ENCODE results near the gene OR4D2. TPM values are rescaled to one million over a fixed set of nuclear protein-coding genes. Genes with fewer than 3 reads are reported as not detected.

OR4D2 gene
- total RNA-seq, 1 experiment from 2014 or later, result not detected

GRCh38 chr17:58150394-58150793, 16.4 kb upstream of the OR4D2 start:
- Mint-ChIP-seq H3K4me1 (ENCODE audit: insufficient read depth, unreplicated experiment) (no peaks in the 10 kb centered on the region), H3K9me3 (ENCODE audit: unreplicated experiment) (peaks cover 13% of the 10 kb centered on the region), H3K36me3 (ENCODE audit: insufficient read depth, unreplicated experiment) (no peaks in the 10 kb centered on the region), H3K4me3 (ENCODE audit: unreplicated experiment) (no peak overlapping the region), H3K27me3 (ENCODE audit: insufficient read depth, unreplicated experiment) (peaks cover 93% of the 10 kb centered on the region), H3K27ac (ENCODE audit: low read depth, unreplicated experiment) (no peak overlapping the region)
- no peak for DNase-seq (ENCODE audit: unreplicated experiment)
- TF ChIP-seq CTCF (IDR thresholded peaks at IDR 0.05; ENCODE audit: unreplicated experiment), result no peak
- intact Hi-C loops (cut with micrococcal nuclease), result no loop called here
- CTCF ChIA-PET, result interaction anchor here (1.4 kb wide), 1 partner anchor 38 kb away, joined by 5 read pairs; no protein-coding TSS in a partner anchor
- no TSS peak for BruUV-seq (replicated peaks)
- POLR2A ChIA-PET, result interaction anchor here (0.6 kb wide), 1 partner anchor 325 kb away, joined by 3 read pairs; no protein-coding TSS in a partner anchor

- Mint-ChIP-seq H3K27me3 (ENCODE audit: insufficient read depth, unreplicated experiment) (peaks cover 93% of the 10 kb centered on the region), H3K4me3 (ENCODE audit: unreplicated experiment) (no peak overlapping the region), H3K36me3 (ENCODE audit: insufficient read depth, unreplicated experiment) (no peaks in the 10 kb centered on the region), H3K27ac (ENCODE audit: low read depth, unreplicated experiment) (no peak overlapping the region), H3K4me1 (ENCODE audit: insufficient read depth, unreplicated experiment) (no peaks in the 10 kb centered on the region), H3K9me3 (ENCODE audit: unreplicated experiment) (no peaks in the 10 kb centered on the region)
- no peak for DNase-seq (ENCODE audit: unreplicated experiment)
- POLR2A ChIA-PET, result no interaction called here
- CTCF ChIA-PET, result no interaction called here
- intact Hi-C loops (cut with micrococcal nuclease), result no loop called here
- no peak for TF ChIP-seq CTCF (IDR thresholded peaks at IDR 0.05; ENCODE audit: unreplicated experiment)
- BruUV-seq (replicated peaks), result no TSS peak
Observed at GRCh38 chr17:58153046-58153445, 13.7 kb upstream of the OR4D2 start.

GRCh38 chr17:58153671-58154070, 13.1 kb upstream of the OR4D2 start:
- Mint-ChIP-seq H3K4me1 (ENCODE audit: insufficient read depth, unreplicated experiment) (no peaks in the 10 kb centered on the region), H3K36me3 (ENCODE audit: insufficient read depth, unreplicated experiment) (no peaks in the 10 kb centered on the region), H3K9me3 (ENCODE audit: unreplicated experiment) (no peaks in the 10 kb centered on the region), H3K27ac (ENCODE audit: low read depth, unreplicated experiment) (no peak overlapping the region), H3K27me3 (ENCODE audit: insufficient read depth, unreplicated experiment) (peaks cover 88% of the 10 kb centered on the region), H3K4me3 (ENCODE audit: unreplicated experiment) (no peak overlapping the region)
- intact Hi-C loops (cut with micrococcal nuclease), result no loop called here
- POLR2A ChIA-PET, result no interaction called here
- no TSS peak for BruUV-seq (replicated peaks)
- no peak for DNase-seq (ENCODE audit: unreplicated experiment)
- no peak for TF ChIP-seq CTCF (IDR thresholded peaks at IDR 0.05; ENCODE audit: unreplicated experiment)
- CTCF ChIA-PET, result no interaction called here

- Mint-ChIP-seq H3K27ac (ENCODE audit: low read depth, unreplicated experiment) (no peak overlapping the region), H3K4me3 (ENCODE audit: unreplicated experiment) (no peak overlapping the region), H3K36me3 (ENCODE audit: insufficient read depth, unreplicated experiment) (no peaks in the 10 kb centered on the region), H3K4me1 (ENCODE audit: insufficient read depth, unreplicated experiment) (no peaks in the 10 kb centered on the region), H3K27me3 (ENCODE audit: insufficient read depth, unreplicated experiment) (peaks cover 86% of the 10 kb centered on the region), H3K9me3 (ENCODE audit: unreplicated experiment) (no peaks in the 10 kb centered on the region)
- intact Hi-C loops (cut with micrococcal nuclease), result no loop called here
- DNase-seq (ENCODE audit: unreplicated experiment), result no peak
- no peak for TF ChIP-seq CTCF (IDR thresholded peaks at IDR 0.05; ENCODE audit: unreplicated experiment)
- CTCF ChIA-PET, result no interaction called here
- POLR2A ChIA-PET, result no interaction called here
- no TSS peak for BruUV-seq (replicated peaks)
Observed at GRCh38 chr17:58156839-58157803, 9.7 kb upstream of the OR4D2 start.
